Osteocyte (in vitro differentiated cells): Measurements from ENCODE around the gene LCT. TPM values are rescaled to one million over a fixed set of nuclear protein-coding genes. Genes with fewer than 3 reads are reported as not detected.

ENCODE experiments used
- DNase-seq: peaks from one replicate; pipeline ENCODE4 v3.0.0; 2021; ENCODE audit warnings: mixed read lengths; ENCODE audit not compliant: unreplicated experiment; ENCODE audit errors: extremely low spot score
- H3K27ac Mint-ChIP-seq: one replicate; pipeline ENCODE4 v1.8.0; 2021; ENCODE audit warnings: mild to moderate bottlenecking, mixed read lengths; ENCODE audit not compliant: unreplicated experiment
- H3K27me3 Mint-ChIP-seq: one replicate; pipeline ENCODE4 v1.8.0; 2021; ENCODE audit warnings: mixed read lengths; ENCODE audit not compliant: unreplicated experiment
- H3K36me3 Mint-ChIP-seq: one replicate; pipeline ENCODE4 v1.8.0; 2021; ENCODE audit warnings: mixed read lengths; ENCODE audit not compliant: unreplicated experiment
- H3K4me1 Mint-ChIP-seq: one replicate; pipeline ENCODE4 v1.8.0; 2021; ENCODE audit warnings: mixed read lengths; ENCODE audit not compliant: unreplicated experiment
- H3K4me3 Mint-ChIP-seq: one replicate; pipeline ENCODE4 v1.8.0; 2021; ENCODE audit warnings: mild to moderate bottlenecking, moderate library complexity, mixed read lengths; ENCODE audit not compliant: unreplicated experiment
- H3K9me3 Mint-ChIP-seq: one replicate; pipeline ENCODE4 v1.8.0; 2021; ENCODE audit warnings: mixed read lengths; ENCODE audit not compliant: unreplicated experiment
- total RNA-seq: library from RNA; stranded (reverse); gene quantifications from 2 replicates; pipeline ENCODE4 v1.2.1, GENCODE V29; 2021
- TF ChIP-seq, protein P1 (sequence below): fragments of 200-600 bp; sonication (generic); IDR thresholded peaks from 2 replicates; pipeline ENCODE4 v1.5.0; 2021; ENCODE audit warnings: antibody characterized with exemption, mild to moderate bottlenecking, moderate library complexity

LCT gene
- total RNA-seq, 1 donor from 2014 or later = not detected

DNA sequence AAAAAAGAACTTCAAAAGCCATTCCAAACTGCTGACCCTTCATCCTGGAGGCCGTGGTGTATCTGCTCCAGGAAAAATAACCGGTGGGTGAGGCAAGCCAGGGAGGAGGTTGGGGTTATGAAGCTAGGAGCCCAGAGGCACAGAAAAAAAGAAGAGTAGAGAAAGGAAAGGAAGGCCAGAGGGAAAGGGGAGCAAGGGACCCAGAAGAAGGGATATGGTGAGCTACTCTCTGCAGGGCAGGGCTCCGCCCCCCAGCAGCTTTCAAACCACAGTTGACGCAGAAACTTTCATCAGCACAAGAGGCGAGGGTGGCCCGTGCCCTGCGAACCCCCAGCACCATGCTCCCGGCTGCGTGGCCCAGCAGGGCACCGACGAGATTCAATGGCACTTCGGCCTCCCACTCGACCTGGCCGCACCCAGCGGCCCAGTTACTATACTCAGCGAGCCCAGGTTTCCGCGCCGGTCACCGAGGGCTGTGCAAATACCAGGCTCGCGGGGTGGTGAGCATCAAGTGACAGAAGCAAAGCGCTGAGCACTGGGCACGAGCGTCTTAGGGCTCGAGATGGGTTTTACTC lies 38.6 kb upstream of the LCT start:
- Mint-ChIP-seq H3K4me3 (peak overlapping the region; percentile 85), H3K9me3 (no peaks in the 10 kb centered on the region), H3K36me3 (peaks cover 11% of the 10 kb centered on the region), H3K27ac (peak overlapping the region; percentile 92), H3K27me3 (peaks cover 3% of the 10 kb centered on the region), H3K4me1 (peaks cover 26% of the 10 kb centered on the region)
- TF ChIP-seq, protein P1, sequence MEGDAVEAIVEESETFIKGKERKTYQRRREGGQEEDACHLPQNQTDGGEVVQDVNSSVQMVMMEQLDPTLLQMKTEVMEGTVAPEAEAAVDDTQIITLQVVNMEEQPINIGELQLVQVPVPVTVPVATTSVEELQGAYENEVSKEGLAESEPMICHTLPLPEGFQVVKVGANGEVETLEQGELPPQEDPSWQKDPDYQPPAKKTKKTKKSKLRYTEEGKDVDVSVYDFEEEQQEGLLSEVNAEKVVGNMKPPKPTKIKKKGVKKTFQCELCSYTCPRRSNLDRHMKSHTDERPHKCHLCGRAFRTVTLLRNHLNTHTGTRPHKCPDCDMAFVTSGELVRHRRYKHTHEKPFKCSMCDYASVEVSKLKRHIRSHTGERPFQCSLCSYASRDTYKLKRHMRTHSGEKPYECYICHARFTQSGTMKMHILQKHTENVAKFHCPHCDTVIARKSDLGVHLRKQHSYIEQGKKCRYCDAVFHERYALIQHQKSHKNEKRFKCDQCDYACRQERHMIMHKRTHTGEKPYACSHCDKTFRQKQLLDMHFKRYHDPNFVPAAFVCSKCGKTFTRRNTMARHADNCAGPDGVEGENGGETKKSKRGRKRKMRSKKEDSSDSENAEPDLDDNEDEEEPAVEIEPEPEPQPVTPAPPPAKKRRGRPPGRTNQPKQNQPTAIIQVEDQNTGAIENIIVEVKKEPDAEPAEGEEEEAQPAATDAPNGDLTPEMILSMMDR = no peak
- DNase-seq = no peak

DNA sequence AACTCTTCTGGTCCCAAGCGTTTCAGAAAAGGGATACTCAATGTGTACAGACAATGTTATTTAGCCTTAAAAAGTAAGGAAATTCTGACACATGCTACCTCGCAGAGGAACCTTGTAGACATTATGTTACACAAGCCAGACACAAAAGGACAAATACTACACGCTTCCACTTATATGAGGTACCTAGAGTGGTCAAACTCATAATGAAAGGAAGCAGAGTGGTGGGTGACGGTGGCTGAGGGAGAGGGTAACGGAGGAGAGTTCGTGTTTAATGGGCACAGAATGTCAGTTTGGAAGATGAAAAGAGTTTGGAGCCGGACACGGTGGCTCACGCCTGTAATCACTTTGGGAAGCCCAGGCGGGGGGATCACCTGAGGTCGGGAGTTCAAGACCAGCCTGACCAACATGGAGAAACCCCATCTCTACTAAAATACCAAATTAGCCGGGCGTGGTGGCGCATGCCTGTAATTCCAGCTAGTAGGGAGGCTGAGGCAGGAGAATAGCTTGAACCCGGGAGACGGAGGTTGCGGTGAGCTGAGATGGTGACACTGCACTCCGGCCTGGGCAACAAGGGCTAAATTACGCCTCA lies 37.9 kb upstream of the LCT start:
- TF ChIP-seq, protein P1 = no peak
- H3K27ac Mint-ChIP-seq = peak overlapping the region; percentile 59
- peak overlapping the region; percentile 85 for H3K4me3 Mint-ChIP-seq
- H3K9me3 Mint-ChIP-seq = no peaks in the 10 kb centered on the region
- no peak for DNase-seq
- peaks cover 3% of the 10 kb centered on the region for H3K27me3 Mint-ChIP-seq
- peaks cover 15% of the 10 kb centered on the region for H3K36me3 Mint-ChIP-seq
- peaks cover 26% of the 10 kb centered on the region for H3K4me1 Mint-ChIP-seq

DNA sequence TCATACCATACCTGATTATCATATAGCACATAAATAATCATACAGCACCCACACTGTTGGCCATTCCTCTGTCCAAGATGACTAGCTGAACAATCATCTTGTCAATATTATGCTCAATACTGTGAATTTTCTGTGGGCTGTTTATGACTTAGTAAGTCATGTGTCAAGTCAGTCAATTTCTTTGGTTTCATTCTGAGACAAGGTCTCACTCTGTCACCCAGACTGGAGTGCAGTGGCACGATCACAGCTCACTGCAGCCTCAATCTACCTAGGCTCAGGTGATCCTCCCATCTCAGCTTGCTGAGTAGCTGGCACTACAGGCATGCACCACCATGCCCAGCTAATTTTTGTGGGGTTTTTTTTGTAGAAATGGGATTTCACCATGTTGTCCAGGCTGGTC lies 33.6 kb upstream of the LCT start:
- DNase-seq = no peak
- peaks cover 22% of the 10 kb centered on the region for H3K4me1 Mint-ChIP-seq
- peaks cover 35% of the 10 kb centered on the region for H3K36me3 Mint-ChIP-seq
- no peak overlapping the region for H3K27ac Mint-ChIP-seq
- H3K27me3 Mint-ChIP-seq = no peaks in the 10 kb centered on the region
- H3K9me3 Mint-ChIP-seq = no peaks in the 10 kb centered on the region
- no peak overlapping the region for H3K4me3 Mint-ChIP-seq
- TF ChIP-seq, protein P1 = no peak

DNA sequence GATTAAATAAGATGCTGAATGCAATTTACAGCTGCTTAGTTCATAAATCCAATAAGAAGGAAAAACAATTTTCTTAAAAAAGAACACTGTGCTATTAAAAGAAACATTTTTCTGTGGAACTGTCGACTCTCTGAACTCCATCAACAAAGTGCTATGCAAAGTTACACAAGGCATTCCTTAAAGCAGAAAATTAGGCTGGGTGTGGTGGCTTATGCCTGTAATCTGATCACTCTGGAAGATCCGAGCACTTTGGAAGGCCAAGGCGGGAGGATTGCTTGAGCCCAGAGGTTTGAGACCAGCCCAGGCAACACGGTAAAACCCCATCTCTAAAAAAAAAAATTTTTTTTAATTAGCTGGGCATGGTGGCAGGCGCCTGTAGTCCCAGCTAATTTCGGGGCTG lies 26.2 kb upstream of the LCT start:
- Mint-ChIP-seq H3K27me3 (no peaks in the 10 kb centered on the region), H3K27ac (peak overlapping the region; percentile 53), H3K36me3 (peaks cover 25% of the 10 kb centered on the region), H3K4me1 (peaks cover 10% of the 10 kb centered on the region), H3K9me3 (no peaks in the 10 kb centered on the region), H3K4me3 (no peak overlapping the region)
- no peak for DNase-seq
- TF ChIP-seq, protein P1 = no peak

DNA sequence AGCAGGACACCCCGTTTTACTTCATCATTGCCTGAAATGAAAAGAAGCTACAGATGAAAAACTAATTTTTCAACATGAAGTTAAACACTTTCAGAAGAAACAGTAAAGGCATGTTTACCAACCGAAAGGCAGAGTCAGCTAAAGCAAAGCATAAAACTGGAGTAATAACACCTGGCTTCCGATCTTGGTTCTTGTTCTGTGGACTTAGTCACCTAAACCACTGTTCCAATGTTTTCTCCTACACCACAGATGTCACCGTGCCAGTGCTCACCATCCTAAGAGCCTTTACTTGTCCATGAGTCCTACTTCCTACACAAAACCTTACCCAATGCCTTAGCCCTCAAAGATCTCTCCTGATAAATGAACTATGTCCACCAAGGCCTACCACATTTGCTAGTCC lies 25.7 kb upstream of the LCT start:
- no peaks in the 10 kb centered on the region for H3K27me3 Mint-ChIP-seq
- peaks cover 10% of the 10 kb centered on the region for H3K4me1 Mint-ChIP-seq
- H3K4me3 Mint-ChIP-seq = no peak overlapping the region
- peaks cover 21% of the 10 kb centered on the region for H3K36me3 Mint-ChIP-seq
- H3K27ac Mint-ChIP-seq = peak overlapping the region; percentile 53
- TF ChIP-seq, protein P1 = no peak
- no peak for DNase-seq
- no peaks in the 10 kb centered on the region for H3K9me3 Mint-ChIP-seq
